LNCAP (cell line): ENCODE data around the gene MTMR8.

ENCODE experiments used
- CTCF ChIP-seq: fragments of 450-650 bp; IDR thresholded peaks from 2 replicates; pipeline ENCODE4 v1.5.1; 2017; ENCODE audit warnings: mild to moderate bottlenecking

MTMR8 gene

GRCh38 chrX:64265265-64265664 lies 130.0 kb downstream of the MTMR8 start:
- TF ChIP-seq CTCF: no peak

- no peak for TF ChIP-seq CTCF
Measured at GRCh38 chrX:64230123-64230970, 164.9 kb downstream of the MTMR8 start, which contains the start of gene ASB12. TSS of gene ASB12 (minus strand) at chrX:64230607. CDS start at chrX:64225650, 4,957 bp downstream.

- TF ChIP-seq CTCF: no peak
Measured at GRCh38 chrX:64229154-64229553, 166.1 kb downstream of the MTMR8 start.
